ENCODE results near the gene PDE1C.

The PDE1C gene

DNA sequence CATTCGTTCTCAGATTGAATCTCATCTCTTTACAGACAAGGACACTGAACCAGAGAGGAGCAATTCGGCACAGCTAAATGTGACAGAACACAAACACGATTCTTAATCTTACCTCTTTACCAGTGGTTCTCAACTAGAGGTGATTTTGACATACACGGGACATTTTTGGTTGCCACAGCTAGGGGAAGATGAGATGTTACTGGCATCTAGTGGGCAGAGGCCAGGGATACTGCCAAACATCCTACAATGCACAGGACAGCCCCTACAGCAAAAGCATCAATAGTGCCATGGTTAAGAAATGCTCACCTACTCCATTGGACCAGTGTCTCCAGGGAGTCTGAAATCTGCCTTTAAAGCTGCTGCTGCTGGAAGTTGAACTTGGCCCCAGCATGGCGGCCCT lies 27.3 kb downstream of the PDE1C start:
- Histone ChIP-seq H3K27me3 (ENCODE audit: low read depth, low read length) (peaks cover 21% of the 10 kb centered on the region), H3K4me3 (ENCODE audit: low read length) (no peak overlapping the region), H3K9ac (ENCODE audit: low read length) (no peak overlapping the region), H3K4me1 (ENCODE audit: low read length) (peaks cover 9% of the 10 kb centered on the region), H3K4me2 (ENCODE audit: low read length) (no peak overlapping the region), H3K79me2 (ENCODE audit: low read length) (no peaks in the 10 kb centered on the region), H4K20me1 (ENCODE audit: insufficient read depth, low read length) (no peaks in the 10 kb centered on the region), H3K27ac (ENCODE audit: low read length) (no peak overlapping the region), H3K36me3 (replicated peaks; ENCODE audit: low read depth, low read length) (no peaks in the 10 kb centered on the region), H3K9me3 (ENCODE audit: insufficient read depth, low read length) (no peaks in the 10 kb centered on the region), H2AFZ (ENCODE audit: low read depth, low read length) (no peak overlapping the region)
- TF ChIP-seq, protein P1, sequence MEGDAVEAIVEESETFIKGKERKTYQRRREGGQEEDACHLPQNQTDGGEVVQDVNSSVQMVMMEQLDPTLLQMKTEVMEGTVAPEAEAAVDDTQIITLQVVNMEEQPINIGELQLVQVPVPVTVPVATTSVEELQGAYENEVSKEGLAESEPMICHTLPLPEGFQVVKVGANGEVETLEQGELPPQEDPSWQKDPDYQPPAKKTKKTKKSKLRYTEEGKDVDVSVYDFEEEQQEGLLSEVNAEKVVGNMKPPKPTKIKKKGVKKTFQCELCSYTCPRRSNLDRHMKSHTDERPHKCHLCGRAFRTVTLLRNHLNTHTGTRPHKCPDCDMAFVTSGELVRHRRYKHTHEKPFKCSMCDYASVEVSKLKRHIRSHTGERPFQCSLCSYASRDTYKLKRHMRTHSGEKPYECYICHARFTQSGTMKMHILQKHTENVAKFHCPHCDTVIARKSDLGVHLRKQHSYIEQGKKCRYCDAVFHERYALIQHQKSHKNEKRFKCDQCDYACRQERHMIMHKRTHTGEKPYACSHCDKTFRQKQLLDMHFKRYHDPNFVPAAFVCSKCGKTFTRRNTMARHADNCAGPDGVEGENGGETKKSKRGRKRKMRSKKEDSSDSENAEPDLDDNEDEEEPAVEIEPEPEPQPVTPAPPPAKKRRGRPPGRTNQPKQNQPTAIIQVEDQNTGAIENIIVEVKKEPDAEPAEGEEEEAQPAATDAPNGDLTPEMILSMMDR (IDR thresholded peaks at IDR 0.05; ENCODE audit: low read depth, low read length) = no peak
- TF ChIP-seq EZH2phosphoT487 (IDR thresholded peaks at IDR 0.05; ENCODE audit: low read depth) = no peak

DNA sequence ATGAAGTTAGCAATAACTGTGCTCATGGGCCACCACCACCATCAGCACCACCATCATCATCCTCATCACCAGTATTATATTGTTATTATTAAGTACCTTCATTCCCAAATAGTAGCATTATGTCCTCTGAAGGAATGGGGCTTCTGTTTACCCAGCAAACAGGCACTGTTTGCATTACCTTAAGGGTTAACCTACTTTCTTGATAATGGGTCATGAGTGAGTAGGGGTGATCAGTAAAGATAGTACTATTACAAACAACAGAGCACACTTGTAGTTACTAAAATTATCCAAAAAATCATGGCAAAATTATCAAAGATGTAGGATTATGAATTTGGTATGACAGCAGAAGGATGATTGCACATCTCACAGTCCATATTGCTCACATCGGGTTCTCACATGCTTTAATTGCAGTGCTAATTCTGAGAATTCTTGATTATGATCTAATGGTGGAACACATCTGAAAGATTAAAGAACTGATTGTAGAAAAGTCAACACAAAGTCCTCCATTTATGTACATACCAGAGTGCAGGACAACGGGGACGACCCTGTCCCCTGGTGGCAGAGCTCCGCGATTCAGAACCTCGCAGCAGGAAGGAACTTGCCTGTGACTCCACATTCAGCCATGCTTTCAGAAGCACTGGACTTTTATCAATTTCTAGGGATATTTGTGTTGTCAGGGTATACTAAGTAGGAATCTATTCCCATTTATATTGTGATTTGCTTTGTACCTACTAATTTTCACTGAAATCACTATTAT lies 31.0 kb downstream of the PDE1C start:
- TF ChIP-seq, protein P1 (IDR thresholded peaks at IDR 0.05; ENCODE audit: low read depth, low read length) = no peak
- Histone ChIP-seq H3K9ac (ENCODE audit: low read length) (no peak overlapping the region), H3K4me3 (ENCODE audit: low read length) (no peak overlapping the region), H3K4me2 (ENCODE audit: low read length) (no peak overlapping the region), H3K27me3 (ENCODE audit: low read depth, low read length) (peaks cover 11% of the 10 kb centered on the region), H3K27ac (ENCODE audit: low read length) (no peak overlapping the region), H3K4me1 (ENCODE audit: low read length) (no peaks in the 10 kb centered on the region), H4K20me1 (ENCODE audit: insufficient read depth, low read length) (no peaks in the 10 kb centered on the region), H3K36me3 (replicated peaks; ENCODE audit: low read depth, low read length) (no peaks in the 10 kb centered on the region), H2AFZ (ENCODE audit: low read depth, low read length) (no peak overlapping the region), H3K79me2 (ENCODE audit: low read length) (no peaks in the 10 kb centered on the region), H3K9me3 (ENCODE audit: insufficient read depth, low read length) (no peaks in the 10 kb centered on the region)

DNA sequence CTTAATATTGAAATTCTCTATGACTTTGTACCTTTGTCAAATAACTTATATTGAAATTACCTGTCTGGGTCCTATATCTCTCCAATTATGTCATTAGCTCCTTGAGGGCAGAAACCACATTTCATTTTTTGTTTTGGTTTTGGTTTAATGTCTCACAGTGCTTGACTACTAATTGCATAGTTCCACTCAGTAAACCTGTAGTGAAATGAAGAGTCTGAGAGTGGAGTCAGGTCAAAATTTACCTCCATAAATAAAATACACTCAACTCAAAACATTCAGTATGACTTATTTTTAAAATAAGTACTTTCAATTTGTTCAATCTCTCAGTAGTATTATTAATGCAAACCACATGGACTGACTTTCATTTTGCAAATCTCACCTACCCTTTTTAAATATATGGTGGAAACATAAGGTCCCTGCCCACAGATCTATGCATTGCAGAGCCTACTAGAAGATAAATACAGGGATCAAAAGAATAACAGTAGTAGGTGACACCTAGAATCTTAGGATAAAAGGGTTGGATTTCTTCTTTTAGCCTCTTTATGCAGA lies 32.5 kb downstream of the PDE1C start:
- H3K9ac ChIP-seq (ENCODE audit: low read length) = no peak overlapping the region
- H3K27me3 ChIP-seq (ENCODE audit: low read depth, low read length) = peaks cover 11% of the 10 kb centered on the region
- H3K9me3 ChIP-seq (ENCODE audit: insufficient read depth, low read length) = no peaks in the 10 kb centered on the region
- no peak overlapping the region for H3K4me3 ChIP-seq (ENCODE audit: low read length)
- H3K36me3 ChIP-seq (replicated peaks; ENCODE audit: low read depth, low read length) = no peaks in the 10 kb centered on the region
- TF ChIP-seq EZH2phosphoT487 (IDR thresholded peaks at IDR 0.05; ENCODE audit: low read depth) = no peak
- TF ChIP-seq, protein P1 (IDR thresholded peaks at IDR 0.05; ENCODE audit: low read depth, low read length) = no peak
- H2AFZ ChIP-seq (ENCODE audit: low read depth, low read length) = no peak overlapping the region
- H3K27ac ChIP-seq (ENCODE audit: low read length) = no peak overlapping the region
- no peaks in the 10 kb centered on the region for H4K20me1 ChIP-seq (ENCODE audit: insufficient read depth, low read length)
- no peaks in the 10 kb centered on the region for H3K79me2 ChIP-seq (ENCODE audit: low read length)
- no peak overlapping the region for H3K4me2 ChIP-seq (ENCODE audit: low read length)
- H3K4me1 ChIP-seq (ENCODE audit: low read length) = no peaks in the 10 kb centered on the region

DNA sequence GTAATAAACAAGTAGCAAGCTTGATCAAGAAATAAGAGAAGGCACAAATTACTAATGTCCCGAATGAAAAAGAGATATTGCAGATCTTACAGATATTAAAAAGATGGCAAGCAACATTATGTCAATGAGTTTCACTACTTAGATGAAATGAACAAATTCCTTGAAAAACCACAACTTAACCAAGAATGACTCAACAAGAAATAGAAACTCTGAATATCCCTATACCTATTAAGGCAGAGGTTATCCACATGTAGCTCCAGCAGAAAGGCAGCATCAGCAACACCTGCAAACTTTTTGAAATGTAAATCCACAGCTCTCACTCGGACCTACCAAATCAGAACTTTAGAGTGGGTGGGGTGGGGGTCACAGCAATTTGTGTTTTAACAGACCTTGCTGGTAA lies 33.6 kb downstream of the PDE1C start:
- no peaks in the 10 kb centered on the region for H3K4me1 ChIP-seq (ENCODE audit: low read length)
- peaks cover 9% of the 10 kb centered on the region for H3K27me3 ChIP-seq (ENCODE audit: low read depth, low read length)
- no peak for TF ChIP-seq EZH2phosphoT487 (IDR thresholded peaks at IDR 0.05; ENCODE audit: low read depth)
- no peak overlapping the region for H2AFZ ChIP-seq (ENCODE audit: low read depth, low read length)
- no peak overlapping the region for H3K4me2 ChIP-seq (ENCODE audit: low read length)
- H3K9ac ChIP-seq (ENCODE audit: low read length) = no peak overlapping the region
- H3K9me3 ChIP-seq (ENCODE audit: insufficient read depth, low read length) = no peaks in the 10 kb centered on the region
- H3K27ac ChIP-seq (ENCODE audit: low read length) = no peak overlapping the region
- no peaks in the 10 kb centered on the region for H3K79me2 ChIP-seq (ENCODE audit: low read length)
- H3K36me3 ChIP-seq (replicated peaks; ENCODE audit: low read depth, low read length) = no peaks in the 10 kb centered on the region
- no peaks in the 10 kb centered on the region for H4K20me1 ChIP-seq (ENCODE audit: insufficient read depth, low read length)
- no peak overlapping the region for H3K4me3 ChIP-seq (ENCODE audit: low read length)

All from OCI-LY3 (cell line).